ENCODE data around the gene TMC6.
A peak's percentile ranks its signal among the peaks of the same experiment; 100 is the strongest.

The TMC6 gene

DNA sequence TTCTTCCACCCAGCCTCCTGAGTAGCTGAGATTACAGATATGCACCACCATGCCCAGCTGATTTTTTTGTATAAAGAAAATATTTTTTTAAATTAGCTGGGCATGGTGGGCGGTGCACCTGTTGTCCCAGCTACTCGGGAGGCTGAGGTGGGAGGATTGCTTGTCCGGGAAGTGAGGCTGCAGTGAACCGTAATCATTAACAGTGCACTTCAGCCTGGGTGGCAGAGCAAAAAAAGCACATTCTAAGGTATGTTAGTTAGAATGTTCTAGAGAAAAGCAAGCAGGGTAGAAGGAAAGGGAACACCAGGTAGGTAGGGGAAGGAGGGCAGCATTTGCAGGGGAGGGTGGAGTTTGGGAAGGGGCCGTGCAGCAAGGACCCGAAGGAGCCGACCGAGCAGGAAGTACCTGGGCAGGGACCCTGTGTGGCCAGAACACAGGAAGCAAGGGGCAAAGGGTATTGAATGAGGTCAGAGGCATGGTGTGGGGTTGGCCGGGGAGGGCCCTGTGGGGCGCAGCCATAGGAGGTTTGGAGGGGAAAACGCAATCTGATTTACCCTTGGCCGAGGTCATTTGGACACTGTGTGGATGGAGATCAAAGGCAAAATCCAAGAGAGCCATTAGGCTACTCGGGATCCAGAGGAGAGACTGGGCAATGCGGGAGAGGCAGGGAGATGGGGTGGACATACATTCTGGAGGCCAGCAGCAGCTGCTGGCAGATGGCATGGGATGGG is 19.9 kb upstream of the TMC6 start:
- TF ChIP-seq, protein P1, sequence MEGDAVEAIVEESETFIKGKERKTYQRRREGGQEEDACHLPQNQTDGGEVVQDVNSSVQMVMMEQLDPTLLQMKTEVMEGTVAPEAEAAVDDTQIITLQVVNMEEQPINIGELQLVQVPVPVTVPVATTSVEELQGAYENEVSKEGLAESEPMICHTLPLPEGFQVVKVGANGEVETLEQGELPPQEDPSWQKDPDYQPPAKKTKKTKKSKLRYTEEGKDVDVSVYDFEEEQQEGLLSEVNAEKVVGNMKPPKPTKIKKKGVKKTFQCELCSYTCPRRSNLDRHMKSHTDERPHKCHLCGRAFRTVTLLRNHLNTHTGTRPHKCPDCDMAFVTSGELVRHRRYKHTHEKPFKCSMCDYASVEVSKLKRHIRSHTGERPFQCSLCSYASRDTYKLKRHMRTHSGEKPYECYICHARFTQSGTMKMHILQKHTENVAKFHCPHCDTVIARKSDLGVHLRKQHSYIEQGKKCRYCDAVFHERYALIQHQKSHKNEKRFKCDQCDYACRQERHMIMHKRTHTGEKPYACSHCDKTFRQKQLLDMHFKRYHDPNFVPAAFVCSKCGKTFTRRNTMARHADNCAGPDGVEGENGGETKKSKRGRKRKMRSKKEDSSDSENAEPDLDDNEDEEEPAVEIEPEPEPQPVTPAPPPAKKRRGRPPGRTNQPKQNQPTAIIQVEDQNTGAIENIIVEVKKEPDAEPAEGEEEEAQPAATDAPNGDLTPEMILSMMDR (conservative IDR thresholded peaks at IDR 0.05; ENCODE audit: control insufficient read depth, insufficient read depth, low read depth, low read length), result no peak
- no peak overlapping the region for H3K4me3 ChIP-seq (ENCODE audit: control insufficient read depth, low read depth, low read length)

DNA sequence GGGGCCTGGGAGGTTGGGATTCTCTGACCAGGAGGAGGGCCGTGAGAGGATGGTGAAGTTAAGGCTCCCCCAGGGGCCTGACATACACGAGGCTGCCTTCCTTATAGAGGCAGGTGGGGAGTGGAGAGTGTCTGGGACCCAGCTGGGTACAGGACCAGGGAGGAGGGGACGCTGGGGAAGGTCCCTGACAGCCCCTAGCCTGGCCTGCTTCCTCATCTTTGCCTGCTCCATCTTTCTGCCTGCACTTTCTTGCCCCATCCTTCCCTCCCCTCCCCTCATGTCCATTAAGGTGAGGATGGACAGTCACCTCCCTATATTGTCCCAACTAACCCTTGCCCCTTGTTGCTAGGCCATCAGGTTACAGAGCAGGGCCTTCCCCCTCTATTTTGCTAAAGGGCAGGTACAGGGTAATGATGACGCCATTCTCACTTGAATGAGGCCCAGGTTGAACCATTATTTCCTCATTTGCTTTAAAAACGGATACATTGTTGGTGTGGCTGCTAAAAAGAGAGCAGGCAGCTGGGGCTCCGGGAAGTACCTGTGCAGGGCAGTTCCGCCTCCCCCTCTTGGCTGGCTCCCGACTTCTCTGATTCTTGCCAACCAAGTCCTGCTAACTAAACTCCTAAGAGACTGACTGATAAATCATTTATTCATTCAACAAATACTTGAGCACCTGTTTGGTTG is 18.9 kb upstream of the TMC6 start:
- no peak for DNase-seq (ENCODE audit: low read depth)
- no peak overlapping the region for H3K4me3 ChIP-seq (ENCODE audit: control insufficient read depth, low read depth, low read length)
- TF ChIP-seq, protein P1 (conservative IDR thresholded peaks at IDR 0.05; ENCODE audit: control insufficient read depth, insufficient read depth, low read depth, low read length), result no peak

More for the DNA sequence above, 19.9 kb upstream of the TMC6 start:
- no peak for DNase-seq (ENCODE audit: low read depth)

DNA sequence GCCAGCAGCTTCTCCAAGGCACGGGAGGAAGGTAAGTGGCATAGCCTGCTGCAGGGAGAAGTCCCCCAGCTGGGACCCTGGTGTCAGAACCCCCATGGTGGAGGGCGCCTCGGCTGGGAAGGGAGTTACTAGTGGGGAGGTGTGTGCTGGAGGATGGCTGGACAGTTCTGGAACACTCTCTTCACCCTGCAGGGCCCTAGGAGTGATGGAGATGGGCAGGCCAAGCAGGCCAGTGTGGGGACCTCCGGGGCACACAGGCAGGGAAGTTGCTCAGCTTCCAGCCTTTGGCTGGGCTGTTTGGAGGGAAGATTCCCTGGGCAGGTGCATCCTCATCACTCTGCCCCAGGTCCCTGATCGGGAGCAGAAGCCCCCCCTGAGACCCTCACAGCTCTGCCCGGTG is 18.3 kb upstream of the TMC6 start:
- no peak overlapping the region for H3K4me3 ChIP-seq (ENCODE audit: control insufficient read depth, low read depth, low read length)
- no peak for DNase-seq (ENCODE audit: low read depth)
- TF ChIP-seq, protein P1 (conservative IDR thresholded peaks at IDR 0.05; ENCODE audit: control insufficient read depth, insufficient read depth, low read depth, low read length), result no peak

DNA sequence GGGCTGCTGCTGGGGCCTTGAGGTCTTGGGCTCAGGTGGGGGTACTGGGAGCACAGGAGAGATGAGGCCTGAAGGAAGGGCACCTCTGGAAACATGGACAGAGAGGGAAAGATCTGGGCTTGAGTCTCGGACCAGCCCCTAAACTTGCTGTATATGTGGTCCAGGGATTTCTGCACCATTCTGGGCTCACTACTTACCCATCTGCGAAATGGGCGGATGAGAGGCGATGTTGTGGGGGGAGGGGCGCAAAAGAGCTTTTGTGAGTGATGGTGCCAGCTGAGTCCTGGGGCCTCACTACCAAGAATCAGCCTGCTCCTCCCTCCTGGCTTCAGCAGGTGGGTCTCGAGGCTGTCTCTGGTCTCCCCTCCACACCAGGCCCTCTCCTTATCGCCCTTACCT is 17.9 kb upstream of the TMC6 start:
- TF ChIP-seq, protein P1 (conservative IDR thresholded peaks at IDR 0.05; ENCODE audit: control insufficient read depth, insufficient read depth, low read depth, low read length), result no peak
- H3K4me3 ChIP-seq (ENCODE audit: control insufficient read depth, low read depth, low read length), result no peak overlapping the region
- no peak for DNase-seq (ENCODE audit: low read depth)

DNA sequence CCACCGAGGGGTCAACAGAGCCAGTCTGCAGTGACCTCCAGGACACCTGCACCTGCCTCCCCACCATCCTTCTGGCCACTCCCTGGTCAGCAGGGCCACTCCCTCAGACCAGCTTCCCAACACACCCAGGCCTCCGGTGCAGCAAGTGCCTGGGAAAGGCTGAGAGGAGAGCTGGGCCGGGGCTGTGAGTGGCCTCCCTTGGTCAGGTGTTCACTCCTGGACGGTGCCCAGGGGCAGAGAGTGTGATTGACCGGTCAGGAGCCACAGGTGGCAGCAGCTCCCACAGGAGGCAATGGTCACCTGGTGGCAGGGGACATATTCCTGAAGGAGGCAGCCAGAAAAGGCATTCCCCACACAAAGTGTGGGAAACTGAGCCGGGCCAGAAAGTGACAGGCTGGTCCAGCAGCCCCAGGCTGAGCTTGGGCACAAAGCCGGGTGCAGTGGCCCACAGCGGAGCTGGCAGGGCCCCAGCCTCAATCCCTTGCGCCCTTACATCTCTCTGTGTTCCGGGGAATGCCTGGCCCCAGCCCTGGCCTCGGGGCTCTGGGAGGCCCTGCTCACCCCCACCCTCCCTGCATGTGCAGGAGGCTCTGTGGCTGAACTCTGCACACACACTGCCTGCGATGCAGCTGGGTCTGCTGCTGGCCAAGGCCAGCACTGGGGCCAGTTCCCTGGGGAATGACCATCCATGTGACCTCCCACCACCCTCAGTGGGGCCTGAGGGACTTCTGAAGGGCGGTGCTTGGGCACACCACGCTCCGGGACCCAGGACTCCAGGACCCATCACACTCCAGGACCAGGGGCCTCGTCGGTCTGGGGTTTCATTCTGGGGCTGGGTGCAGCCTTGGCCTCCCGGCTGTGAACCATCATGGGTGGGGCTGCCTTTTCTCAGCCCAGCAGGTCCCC is 16.4 kb upstream of the TMC6 start:
- peak; percentile 31 for DNase-seq (ENCODE audit: low read depth)
- H3K4me3 ChIP-seq (ENCODE audit: control insufficient read depth, low read depth, low read length), result no peak overlapping the region
- TF ChIP-seq, protein P1 (conservative IDR thresholded peaks at IDR 0.05; ENCODE audit: control insufficient read depth, insufficient read depth, low read depth, low read length), result no peak

DNA sequence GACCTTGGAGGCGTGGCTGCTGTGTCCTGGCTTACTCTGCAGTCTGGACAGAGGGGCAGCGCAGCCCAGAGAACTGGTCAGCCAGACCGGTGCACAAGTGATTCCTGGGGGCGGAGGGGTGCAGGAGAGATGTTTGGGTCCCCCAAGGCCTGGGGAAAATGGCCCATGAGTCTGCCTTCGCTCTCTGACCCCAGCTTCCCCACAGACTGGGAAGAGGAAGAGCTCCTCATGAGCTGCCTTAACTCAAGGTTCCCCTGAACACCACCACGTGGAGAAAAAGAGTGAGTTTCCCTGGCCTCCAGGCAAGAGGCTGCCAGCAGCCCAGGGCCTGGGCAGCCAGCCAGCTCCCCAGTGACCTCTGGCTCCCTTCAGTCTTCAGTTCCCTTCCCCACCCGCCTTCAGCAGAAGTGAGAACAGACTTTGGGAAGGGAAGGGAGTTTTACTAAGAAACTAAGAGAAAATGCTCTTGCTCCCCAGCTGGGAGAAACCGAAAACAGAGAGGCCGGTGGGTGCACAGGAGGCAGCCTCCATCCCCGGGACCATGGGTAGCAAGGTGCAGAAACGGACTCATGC is 15.7 kb upstream of the TMC6 start:
- TF ChIP-seq, protein P1 (conservative IDR thresholded peaks at IDR 0.05; ENCODE audit: control insufficient read depth, insufficient read depth, low read depth, low read length), result no peak
- no peak overlapping the region for H3K4me3 ChIP-seq (ENCODE audit: control insufficient read depth, low read depth, low read length)
- peak; percentile 86 for DNase-seq (ENCODE audit: low read depth)
